HEK293 (cell line): Measurements from ENCODE around the gene SLC30A1.
A peak's percentile ranks its signal among the peaks of the same experiment; 100 is the strongest.

Experiments used
- CTCF ChIA-PET: fragments of 350-600 bp; formaldehyde crosslinking; extraction: SDS; loops from one replicate; lab custom pipeline; 2021; ENCODE audit warnings: antibody characterized with exemption; lab: Yijun Ruan, JAX
- POLR2A ChIA-PET: fragments of 300-600 bp; formaldehyde crosslinking; extraction: SDS; loops from one replicate; lab custom pipeline; 2020; ENCODE audit warnings: antibody characterized with exemption, inconsistent platforms; lab: Yijun Ruan, JAX
- H3K27ac ChIP-seq: fragments of 200-500 bp; sonication (Bioruptor generic); 2 replicates; pipeline ENCODE4 v1.5.1; 2014; ENCODE audit warnings: low read depth, low read length, control low read depth, inconsistent platforms; ENCODE audit errors: extremely low read depth
- H3K36me3 ChIP-seq, 2 experiments: fragments of 200-500 bp in 1 of 2; sonication (Bioruptor generic) in 1 of 2; 1 replicate in 1 of 2; 2 replicates in 1 of 2; pipeline ENCODE4 v1.5.1; 2014 to 2017; ENCODE audit warnings: inconsistent platforms in 2 of 2, low read length in 2 of 2; ENCODE audit not compliant: control insufficient read depth in 2 of 2, insufficient read depth in 1 of 2
- H3K4me1 ChIP-seq: fragments of 200-500 bp; sonication (Bioruptor generic); 2 replicates; pipeline ENCODE4 v1.5.1; 2014; ENCODE audit warnings: mild to moderate bottlenecking, low read length, inconsistent platforms; ENCODE audit not compliant: control insufficient read depth, insufficient read depth
- H3K4me3 ChIP-seq: 2 replicates; pipeline ENCODE4 v1.5.1; 2011; ENCODE audit warnings: low read depth, mild to moderate bottlenecking, control low read depth, low read length, moderate library complexity
- H3K9me3 ChIP-seq: fragments of 200-500 bp; sonication (Bioruptor generic); 2 replicates; pipeline ENCODE4 v1.5.1; 2014; ENCODE audit warnings: low read depth, low read length, inconsistent platforms; ENCODE audit not compliant: control insufficient read depth, insufficient read depth
- IKZF3 ChIP-seq: fragments of 450-650 bp; IDR thresholded peaks from 2 replicates; pipeline ENCODE4 v1.5.0; 2018; ENCODE audit warnings: missing biosample characterization, mild to moderate bottlenecking, missing genetic modification characterization, moderate library complexity
- PATZ1 ChIP-seq: fragments of 450-650 bp; formaldehyde crosslinking; IDR thresholded peaks from 2 replicates; pipeline ENCODE4 v1.5.1; 2016; ENCODE audit warnings: missing biosample characterization, missing genetic modification characterization
- PRDM1 ChIP-seq: fragments of 450-650 bp; formaldehyde crosslinking; IDR thresholded peaks from 2 replicates; pipeline ENCODE4; 2016; ENCODE audit warnings: missing biosample characterization, missing genetic modification characterization
- SP2 ChIP-seq: fragments of 450-650 bp; formaldehyde crosslinking; IDR thresholded peaks from 2 replicates; pipeline ENCODE4 v1.5.1; 2016; ENCODE audit warnings: missing biosample characterization, missing genetic modification characterization
- SP7 ChIP-seq: fragments of 450-650 bp; formaldehyde crosslinking; IDR thresholded peaks from 2 replicates; pipeline ENCODE4 v1.5.1; 2016; ENCODE audit warnings: missing biosample characterization, missing genetic modification characterization
- ZBTB48 ChIP-seq: fragments of 450-650 bp; formaldehyde crosslinking; IDR thresholded peaks from 2 replicates; pipeline ENCODE4 v1.5.1; 2016; ENCODE audit warnings: missing biosample characterization, missing genetic modification characterization
- ZBTB8A ChIP-seq: fragments of 450-650 bp; formaldehyde crosslinking; IDR thresholded peaks from 2 replicates; pipeline ENCODE4 v1.5.1; 2016; ENCODE audit warnings: missing biosample characterization, missing genetic modification characterization
- ZFP3 ChIP-seq: fragments of 450-650 bp; formaldehyde crosslinking; IDR thresholded peaks from 2 replicates; pipeline ENCODE4 v1.5.1; 2016; ENCODE audit warnings: low read depth, missing biosample characterization, missing genetic modification characterization
- ZNF133 ChIP-seq: fragments of 450-650 bp; formaldehyde crosslinking; IDR thresholded peaks from 2 replicates; pipeline ENCODE4 v1.5.1; 2016; ENCODE audit warnings: missing biosample characterization, missing genetic modification characterization
- ZNF146 ChIP-seq: fragments of 450-650 bp; formaldehyde crosslinking; IDR thresholded peaks from 2 replicates; pipeline ENCODE4 v1.5.1; 2016; ENCODE audit warnings: missing biosample characterization, missing genetic modification characterization
- ZNF266 ChIP-seq: fragments of 450-650 bp; formaldehyde crosslinking; IDR thresholded peaks from 2 replicates; pipeline ENCODE4 v1.5.1; 2016; ENCODE audit warnings: missing biosample characterization, missing genetic modification characterization, low read depth
- ZNF324 ChIP-seq: fragments of 450-650 bp; formaldehyde crosslinking; IDR thresholded peaks from 2 replicates; pipeline ENCODE4 v1.5.1; 2016; ENCODE audit warnings: missing biosample characterization, missing genetic modification characterization
- ZNF416 ChIP-seq: fragments of 450-650 bp; formaldehyde crosslinking; IDR thresholded peaks from 2 replicates; pipeline ENCODE4 v1.5.1; 2016; ENCODE audit warnings: missing biosample characterization, missing genetic modification characterization
- ZNF624 ChIP-seq: fragments of 450-650 bp; formaldehyde crosslinking; IDR thresholded peaks from 2 replicates; pipeline ENCODE4 v1.5.1; 2017; ENCODE audit warnings: missing biosample characterization, missing genetic modification characterization
- ZNF660 ChIP-seq: fragments of 450-650 bp; IDR thresholded peaks from 2 replicates; pipeline ENCODE4 v1.5.1; 2018; ENCODE audit warnings: missing biosample characterization, mild to moderate bottlenecking, missing genetic modification characterization
- ZNF664 ChIP-seq: fragments of 450-650 bp; formaldehyde crosslinking; IDR thresholded peaks from 2 replicates; pipeline ENCODE4 v1.5.1; 2016; ENCODE audit warnings: missing biosample characterization, missing genetic modification characterization
- ZNF707 ChIP-seq: fragments of 450-650 bp; formaldehyde crosslinking; IDR thresholded peaks from 2 replicates; pipeline ENCODE4 v1.5.1; 2016; ENCODE audit warnings: missing biosample characterization, missing genetic modification characterization
- ZNF747 ChIP-seq: fragments of 450-650 bp; formaldehyde crosslinking; IDR thresholded peaks from 2 replicates; pipeline ENCODE4 v1.5.1; 2016; ENCODE audit warnings: missing biosample characterization, missing genetic modification characterization
- ZNF843 ChIP-seq: fragments of 450-650 bp; formaldehyde crosslinking; IDR thresholded peaks from 2 replicates; pipeline ENCODE4 v1.5.1; 2016; ENCODE audit warnings: missing biosample characterization, missing genetic modification characterization
- TF ChIP-seq, protein P1 (sequence below): fragments of 450-650 bp; formaldehyde crosslinking; IDR thresholded peaks from 2 replicates; pipeline ENCODE4 v1.5.1; 2016; ENCODE audit warnings: missing biosample characterization, missing genetic modification characterization
- TF ChIP-seq, protein P2 (sequence below): fragments of 450-650 bp; formaldehyde crosslinking; IDR thresholded peaks from 2 replicates; pipeline ENCODE4 v1.5.1; 2016; ENCODE audit warnings: missing biosample characterization, missing genetic modification characterization
- TF ChIP-seq, protein P3 (sequence below): fragments of 450-650 bp; formaldehyde crosslinking; IDR thresholded peaks from 2 replicates; pipeline ENCODE4 v1.5.1; 2016; ENCODE audit warnings: missing biosample characterization, missing genetic modification characterization, borderline replicate concordance
- TF ChIP-seq, protein P4 (sequence below): fragments of 450-650 bp; formaldehyde crosslinking; IDR thresholded peaks from 2 replicates; pipeline ENCODE4 v1.5.1; 2016; ENCODE audit warnings: missing biosample characterization, missing genetic modification characterization

SLC30A1 gene

DNA sequence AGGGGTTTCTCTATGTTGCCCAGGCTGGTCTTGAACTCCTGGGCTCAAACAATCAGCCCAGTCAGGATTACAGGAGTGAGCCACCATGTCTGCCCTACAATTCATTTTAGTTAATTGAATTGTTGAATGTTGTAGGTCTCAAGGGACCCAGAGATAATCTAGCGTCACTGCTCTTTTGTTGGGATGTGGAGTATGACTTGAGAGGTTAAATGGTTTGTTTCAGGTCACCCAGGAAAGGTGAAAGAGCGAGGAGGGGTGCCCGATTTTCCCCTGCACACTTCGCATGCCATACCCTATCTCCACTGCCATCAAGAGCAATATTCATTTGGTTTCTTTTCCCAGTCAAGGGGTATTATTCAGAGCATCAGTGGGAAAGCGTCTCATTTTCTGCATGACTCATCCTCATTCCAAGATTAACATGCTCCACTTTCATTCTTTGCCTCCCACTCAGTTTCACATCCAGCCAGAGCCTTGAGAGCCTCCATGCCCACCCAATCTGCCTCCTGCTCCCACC, 13.1 kb upstream of the SLC30A1 start (continued):
- TF ChIP-seq SP2 (tag by site-specific recombination) = peak; percentile 23; the same call in 1 of the 2 replicates
- peak; percentile 87 for TF ChIP-seq ZNF843 (tag by site-specific recombination)
- peak; percentile 71 for TF ChIP-seq ZBTB48 (tag by site-specific recombination)
- TF ChIP-seq ZNF324 = peak; percentile 77; the same call in 1 of the 2 replicates
- TF ChIP-seq IKZF3 (tag by site-specific recombination) = no peak
- TF ChIP-seq ZNF416 = no peak
- TF ChIP-seq ZNF146 (tag by site-specific recombination) = no peak
- no peak for TF ChIP-seq ZNF624
- TF ChIP-seq ZNF664 = peak; percentile 58; the same call in 1 of the 2 replicates
- peak; percentile 55; the same call in 1 of the 2 replicates for TF ChIP-seq ZBTB8A (tag by site-specific recombination)
- no peak for TF ChIP-seq ZNF707 (tag by site-specific recombination)
- TF ChIP-seq, protein P1, sequence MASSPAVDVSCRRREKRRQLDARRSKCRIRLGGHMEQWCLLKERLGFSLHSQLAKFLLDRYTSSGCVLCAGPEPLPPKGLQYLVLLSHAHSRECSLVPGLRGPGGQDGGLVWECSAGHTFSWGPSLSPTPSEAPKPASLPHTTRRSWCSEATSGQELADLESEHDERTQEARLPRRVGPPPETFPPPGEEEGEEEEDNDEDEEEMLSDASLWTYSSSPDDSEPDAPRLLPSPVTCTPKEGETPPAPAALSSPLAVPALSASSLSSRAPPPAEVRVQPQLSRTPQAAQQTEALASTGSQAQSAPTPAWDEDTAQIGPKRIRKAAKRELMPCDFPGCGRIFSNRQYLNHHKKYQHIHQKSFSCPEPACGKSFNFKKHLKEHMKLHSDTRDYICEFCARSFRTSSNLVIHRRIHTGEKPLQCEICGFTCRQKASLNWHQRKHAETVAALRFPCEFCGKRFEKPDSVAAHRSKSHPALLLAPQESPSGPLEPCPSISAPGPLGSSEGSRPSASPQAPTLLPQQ (tag by site-specific recombination) = no peak
- peak; percentile 80 for TF ChIP-seq PATZ1 (tag by site-specific recombination)

DNA sequence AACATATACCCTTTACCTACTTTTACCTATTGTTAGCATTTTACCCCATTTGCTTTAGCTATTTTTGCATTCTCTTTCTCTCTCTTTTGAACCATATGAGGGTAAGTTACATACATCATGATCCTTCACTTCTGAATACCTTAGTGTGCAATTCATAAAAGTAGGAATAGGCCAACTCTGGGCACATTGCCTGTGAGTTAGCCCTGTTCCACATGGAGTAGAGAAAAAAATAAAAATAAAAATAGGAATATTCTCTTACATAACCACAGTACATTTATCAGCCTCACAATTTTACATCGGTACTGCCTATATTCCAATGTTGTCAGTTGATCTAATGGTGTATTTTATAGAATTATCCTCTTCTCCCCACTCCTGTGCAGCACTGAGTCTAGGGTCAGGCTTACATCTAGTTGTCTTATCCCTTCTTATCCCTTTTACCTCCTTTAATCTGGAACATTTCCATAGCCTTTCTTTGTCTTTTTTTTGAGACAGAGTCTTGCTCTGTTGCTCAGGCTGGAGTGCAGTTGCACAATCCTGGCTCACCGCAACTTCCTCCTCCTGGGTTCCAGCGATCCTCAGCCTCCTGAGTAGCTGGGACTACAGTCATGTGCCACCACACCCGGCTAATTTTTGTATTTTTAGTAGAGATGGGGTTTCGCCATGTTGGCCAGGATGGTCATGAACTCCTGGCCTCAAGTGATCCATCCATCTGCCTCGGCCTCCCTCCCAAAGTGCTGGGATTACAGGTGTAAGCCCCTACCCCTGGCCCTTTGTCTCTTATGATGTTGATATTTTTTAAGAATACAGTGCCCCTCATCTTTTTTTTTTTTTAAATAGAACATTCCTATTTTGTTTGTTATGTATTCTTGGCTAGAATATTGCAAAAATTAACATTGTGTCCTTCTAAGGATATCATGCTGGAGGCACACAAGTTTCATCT, 11.1 kb upstream of the SLC30A1 start:
- H3K9me3 ChIP-seq = no peaks in the 10 kb centered on the region
- no peaks in the 10 kb centered on the region for H3K36me3 ChIP-seq
- no peak overlapping the region for H3K27ac ChIP-seq
- peaks cover 8% of the 10 kb centered on the region for H3K4me1 ChIP-seq
- CTCF ChIA-PET = interaction anchor here (1.8 kb wide), 1 partner anchor 10 kb away, joined by 4 read pairs; no protein-coding TSS in a partner anchor
- no peak overlapping the region for H3K4me3 ChIP-seq
- POLR2A ChIA-PET = no interaction called here
- TF ChIP-seq, protein P2, sequence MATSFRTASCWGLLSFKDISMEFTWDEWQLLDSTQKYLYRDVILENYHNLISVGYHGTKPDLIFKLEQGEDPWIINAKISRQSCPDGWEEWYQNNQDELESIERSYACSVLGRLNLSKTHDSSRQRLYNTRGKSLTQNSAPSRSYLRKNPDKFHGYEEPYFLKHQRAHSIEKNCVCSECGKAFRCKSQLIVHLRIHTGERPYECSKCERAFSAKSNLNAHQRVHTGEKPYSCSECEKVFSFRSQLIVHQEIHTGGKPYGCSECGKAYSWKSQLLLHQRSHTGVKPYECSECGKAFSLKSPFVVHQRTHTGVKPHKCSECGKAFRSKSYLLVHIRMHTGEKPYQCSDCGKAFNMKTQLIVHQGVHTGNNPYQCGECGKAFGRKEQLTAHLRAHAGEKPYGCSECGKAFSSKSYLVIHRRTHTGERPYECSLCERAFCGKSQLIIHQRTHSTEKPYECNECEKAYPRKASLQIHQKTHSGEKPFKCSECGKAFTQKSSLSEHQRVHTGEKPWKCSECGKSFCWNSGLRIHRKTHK = no peak
- TF ChIP-seq, protein P3, sequence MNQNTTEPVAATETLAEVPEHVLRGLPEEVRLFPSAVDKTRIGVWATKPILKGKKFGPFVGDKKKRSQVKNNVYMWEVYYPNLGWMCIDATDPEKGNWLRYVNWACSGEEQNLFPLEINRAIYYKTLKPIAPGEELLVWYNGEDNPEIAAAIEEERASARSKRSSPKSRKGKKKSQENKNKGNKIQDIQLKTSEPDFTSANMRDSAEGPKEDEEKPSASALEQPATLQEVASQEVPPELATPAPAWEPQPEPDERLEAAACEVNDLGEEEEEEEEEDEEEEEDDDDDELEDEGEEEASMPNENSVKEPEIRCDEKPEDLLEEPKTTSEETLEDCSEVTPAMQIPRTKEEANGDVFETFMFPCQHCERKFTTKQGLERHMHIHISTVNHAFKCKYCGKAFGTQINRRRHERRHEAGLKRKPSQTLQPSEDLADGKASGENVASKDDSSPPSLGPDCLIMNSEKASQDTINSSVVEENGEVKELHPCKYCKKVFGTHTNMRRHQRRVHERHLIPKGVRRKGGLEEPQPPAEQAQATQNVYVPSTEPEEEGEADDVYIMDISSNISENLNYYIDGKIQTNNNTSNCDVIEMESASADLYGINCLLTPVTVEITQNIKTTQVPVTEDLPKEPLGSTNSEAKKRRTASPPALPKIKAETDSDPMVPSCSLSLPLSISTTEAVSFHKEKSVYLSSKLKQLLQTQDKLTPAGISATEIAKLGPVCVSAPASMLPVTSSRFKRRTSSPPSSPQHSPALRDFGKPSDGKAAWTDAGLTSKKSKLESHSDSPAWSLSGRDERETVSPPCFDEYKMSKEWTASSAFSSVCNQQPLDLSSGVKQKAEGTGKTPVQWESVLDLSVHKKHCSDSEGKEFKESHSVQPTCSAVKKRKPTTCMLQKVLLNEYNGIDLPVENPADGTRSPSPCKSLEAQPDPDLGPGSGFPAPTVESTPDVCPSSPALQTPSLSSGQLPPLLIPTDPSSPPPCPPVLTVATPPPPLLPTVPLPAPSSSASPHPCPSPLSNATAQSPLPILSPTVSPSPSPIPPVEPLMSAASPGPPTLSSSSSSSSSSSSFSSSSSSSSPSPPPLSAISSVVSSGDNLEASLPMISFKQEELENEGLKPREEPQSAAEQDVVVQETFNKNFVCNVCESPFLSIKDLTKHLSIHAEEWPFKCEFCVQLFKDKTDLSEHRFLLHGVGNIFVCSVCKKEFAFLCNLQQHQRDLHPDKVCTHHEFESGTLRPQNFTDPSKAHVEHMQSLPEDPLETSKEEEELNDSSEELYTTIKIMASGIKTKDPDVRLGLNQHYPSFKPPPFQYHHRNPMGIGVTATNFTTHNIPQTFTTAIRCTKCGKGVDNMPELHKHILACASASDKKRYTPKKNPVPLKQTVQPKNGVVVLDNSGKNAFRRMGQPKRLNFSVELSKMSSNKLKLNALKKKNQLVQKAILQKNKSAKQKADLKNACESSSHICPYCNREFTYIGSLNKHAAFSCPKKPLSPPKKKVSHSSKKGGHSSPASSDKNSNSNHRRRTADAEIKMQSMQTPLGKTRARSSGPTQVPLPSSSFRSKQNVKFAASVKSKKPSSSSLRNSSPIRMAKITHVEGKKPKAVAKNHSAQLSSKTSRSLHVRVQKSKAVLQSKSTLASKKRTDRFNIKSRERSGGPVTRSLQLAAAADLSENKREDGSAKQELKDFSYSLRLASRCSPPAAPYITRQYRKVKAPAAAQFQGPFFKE (tag by site-specific recombination) = no peak
- TF ChIP-seq ZNF266 (tag by site-specific recombination) = no peak
- TF ChIP-seq ZNF660 (tag by site-specific recombination) = no peak
- TF ChIP-seq SP7 = no peak
- no peak for TF ChIP-seq PRDM1 (tag by site-specific recombination)
- TF ChIP-seq, protein P4, sequence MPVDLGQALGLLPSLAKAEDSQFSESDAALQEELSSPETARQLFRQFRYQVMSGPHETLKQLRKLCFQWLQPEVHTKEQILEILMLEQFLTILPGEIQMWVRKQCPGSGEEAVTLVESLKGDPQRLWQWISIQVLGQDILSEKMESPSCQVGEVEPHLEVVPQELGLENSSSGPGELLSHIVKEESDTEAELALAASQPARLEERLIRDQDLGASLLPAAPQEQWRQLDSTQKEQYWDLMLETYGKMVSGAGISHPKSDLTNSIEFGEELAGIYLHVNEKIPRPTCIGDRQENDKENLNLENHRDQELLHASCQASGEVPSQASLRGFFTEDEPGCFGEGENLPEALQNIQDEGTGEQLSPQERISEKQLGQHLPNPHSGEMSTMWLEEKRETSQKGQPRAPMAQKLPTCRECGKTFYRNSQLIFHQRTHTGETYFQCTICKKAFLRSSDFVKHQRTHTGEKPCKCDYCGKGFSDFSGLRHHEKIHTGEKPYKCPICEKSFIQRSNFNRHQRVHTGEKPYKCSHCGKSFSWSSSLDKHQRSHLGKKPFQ (tag by site-specific recombination) = no peak
- TF ChIP-seq ZNF747 = no peak
- TF ChIP-seq ZNF133 = no peak
- no peak for TF ChIP-seq ZFP3
